ENCODE results near the gene CHRM4. TPM values are rescaled to one million over a fixed set of nuclear protein-coding genes. Genes with fewer than 3 reads are reported as not detected.
A peak's percentile ranks its signal among the peaks of the same experiment; 100 is the strongest.

The CHRM4 gene
- total RNA-seq (2014; rRNA removed; shearing (Covaris generic)) = 0.81 and 0.97 TPM in 2 replicates

DNA sequence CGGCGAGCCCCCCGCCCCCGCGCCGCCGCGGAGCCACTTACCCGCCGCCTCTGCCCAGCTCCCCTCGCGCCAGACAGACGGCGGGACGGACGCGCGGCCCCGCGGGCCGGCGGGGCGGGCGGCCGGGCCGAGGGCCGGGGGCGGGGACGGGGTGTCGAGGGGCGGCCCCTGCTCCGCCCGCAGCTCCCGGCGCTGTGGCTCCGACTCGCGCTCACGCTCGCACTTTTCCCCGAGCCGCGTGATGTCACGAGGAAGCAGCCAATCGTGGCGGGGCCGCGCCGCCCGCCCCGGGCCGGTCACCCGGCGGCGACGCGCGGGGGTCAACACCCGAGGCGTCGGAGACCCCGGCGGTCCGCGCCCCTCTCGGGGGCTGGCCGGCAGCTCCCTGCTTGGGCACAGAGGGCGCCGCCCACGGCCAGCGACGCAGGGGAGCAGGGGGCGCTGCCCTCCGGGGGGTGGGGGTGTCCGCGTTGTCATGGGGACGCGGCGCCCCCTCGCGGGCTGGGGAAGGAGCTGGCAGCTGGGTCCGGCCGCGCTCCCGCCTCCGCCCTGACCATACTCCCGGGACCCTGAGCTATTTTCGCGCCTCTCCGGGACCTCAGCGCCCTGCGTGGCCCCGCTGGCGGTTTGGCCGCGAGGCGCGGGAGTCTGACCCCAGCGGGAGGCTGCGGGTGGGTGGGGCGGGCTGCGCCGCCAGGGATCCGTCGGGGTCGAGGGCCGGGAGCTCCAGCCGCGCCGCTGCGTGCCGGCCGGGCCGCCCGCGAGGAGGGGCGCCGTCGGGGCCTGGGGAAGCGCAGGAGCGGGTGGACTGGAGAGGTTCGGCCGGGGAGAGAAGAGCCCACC lies at the start of gene CHRM4:
CHRM4 (minus strand) TSS at position 199 of the 843 bp plus-strand sequence. CDS start 5,219 bp downstream, outside the sequence.
- H3K4me3 ChIP-seq = peak within 1 kb of the TSS; percentile 85
- H3K36me3 ChIP-seq = no peaks in the 10 kb centered on the region
- DNase-seq = peak; percentile 78 to 79
- H3K27me3 ChIP-seq = no peaks in the 10 kb centered on the region
- no peaks in the 10 kb centered on the region for H3K9me3 ChIP-seq (replicated peaks)
- H3K27ac ChIP-seq = no peak within 1 kb of the TSS
- peaks cover 10% of the 10 kb centered on the region for H3K4me1 ChIP-seq

DNA sequence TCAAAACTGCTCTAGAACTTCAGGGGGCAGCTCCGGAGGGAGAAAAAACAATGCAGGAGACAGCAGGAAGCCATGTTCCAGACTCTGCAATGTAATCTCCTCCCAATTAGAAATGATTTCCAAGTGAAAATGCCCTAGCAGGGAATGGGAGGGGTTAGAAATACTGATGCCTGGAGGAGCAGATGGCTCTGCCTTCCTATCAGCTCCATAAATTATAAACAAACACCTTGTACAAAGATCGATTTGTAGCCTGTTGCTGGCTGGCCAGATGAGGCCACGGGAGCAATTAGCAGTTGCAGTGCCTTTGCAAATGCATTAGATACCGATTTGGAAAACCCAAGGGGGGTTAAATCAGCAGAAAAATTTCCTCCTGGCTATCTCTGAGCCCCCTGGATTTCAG lies 46.6 kb upstream of the CHRM4 start:
- no peak for DNase-seq
- Histone ChIP-seq H3K9me3 (replicated peaks) (no peaks in the 10 kb centered on the region), H3K36me3 (peaks cover 18% of the 10 kb centered on the region), H3K27me3 (no peaks in the 10 kb centered on the region), H3K4me1 (no peaks in the 10 kb centered on the region), H3K27ac (no peak overlapping the region), H3K4me3 (no peak overlapping the region)

DNA sequence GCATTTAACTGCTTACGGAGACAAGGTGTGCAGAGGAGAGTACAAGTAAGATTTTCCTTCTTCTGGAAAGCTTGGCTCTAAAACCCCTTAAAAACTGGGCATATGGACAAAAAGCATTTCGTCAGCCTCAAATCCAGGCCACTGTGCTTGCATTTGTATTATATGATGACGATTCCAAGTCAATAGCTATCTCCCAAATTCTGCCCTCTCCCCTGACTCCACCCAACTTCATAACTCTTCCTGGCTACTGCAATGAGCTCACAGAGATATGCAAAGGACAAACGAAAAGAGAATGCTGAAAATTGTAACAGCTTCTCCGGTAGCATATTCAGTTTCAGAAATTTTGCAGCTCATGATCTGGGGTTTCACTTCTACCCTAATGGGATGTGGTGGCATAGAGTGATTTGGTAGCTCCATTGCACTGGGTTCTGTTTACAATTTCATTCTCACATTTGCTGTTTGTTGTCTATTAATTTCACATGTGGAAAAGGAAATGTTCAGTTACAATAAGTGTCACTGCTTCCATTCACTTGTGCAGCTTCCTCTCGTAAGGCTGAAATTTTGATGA lies 45.6 kb upstream of the CHRM4 start:
- H3K9me3 ChIP-seq (replicated peaks) = no peaks in the 10 kb centered on the region
- peaks cover 15% of the 10 kb centered on the region for H3K36me3 ChIP-seq
- no peak for DNase-seq
- no peaks in the 10 kb centered on the region for H3K4me1 ChIP-seq
- no peaks in the 10 kb centered on the region for H3K27me3 ChIP-seq
- H3K4me3 ChIP-seq = no peak overlapping the region
- no peak overlapping the region for H3K27ac ChIP-seq

DNA sequence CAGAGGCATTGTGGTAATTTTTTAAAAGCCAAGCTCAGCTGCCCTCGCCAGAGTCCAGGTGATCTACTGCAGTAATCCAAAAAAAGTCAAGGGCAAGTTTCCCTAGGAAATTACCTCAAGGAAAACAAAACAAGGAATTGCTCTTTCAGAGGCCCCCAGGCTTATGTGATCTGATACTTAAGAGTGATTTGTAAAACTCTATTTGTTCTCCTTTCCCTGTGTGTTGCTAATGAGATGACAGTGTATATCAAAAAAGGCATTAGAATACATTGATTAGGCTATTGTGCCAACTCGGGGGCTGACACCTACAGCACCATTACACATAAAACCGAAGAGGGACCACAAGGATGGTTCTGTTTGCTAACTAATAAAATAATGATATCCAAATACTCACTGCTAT lies 44.5 kb upstream of the CHRM4 start:
- DNase-seq = no peak
- Histone ChIP-seq H3K36me3 (peaks cover 15% of the 10 kb centered on the region), H3K9me3 (replicated peaks) (no peaks in the 10 kb centered on the region), H3K4me3 (no peak overlapping the region), H3K27me3 (no peaks in the 10 kb centered on the region), H3K4me1 (no peaks in the 10 kb centered on the region), H3K27ac (no peak overlapping the region)

DNA sequence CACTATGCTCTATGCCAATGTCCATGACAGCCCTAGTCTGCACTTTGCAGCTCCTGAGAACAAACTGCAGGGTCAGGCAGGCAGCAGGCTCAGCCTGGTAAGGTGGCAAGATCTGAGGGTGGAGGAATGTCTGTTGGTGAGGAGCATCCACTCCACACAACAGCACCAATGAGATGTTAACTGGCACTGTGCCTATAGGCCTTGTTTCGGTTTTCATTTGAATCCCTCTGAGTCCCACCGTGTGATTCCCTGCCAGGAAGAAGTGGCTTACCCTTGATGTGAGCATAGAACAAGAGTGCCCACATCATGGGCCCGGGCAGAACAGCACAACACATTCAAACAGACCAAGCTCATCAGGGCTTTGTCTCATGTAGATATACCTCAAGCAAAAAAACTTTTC lies 44.1 kb upstream of the CHRM4 start:
- H3K36me3 ChIP-seq = peaks cover 15% of the 10 kb centered on the region
- no peaks in the 10 kb centered on the region for H3K9me3 ChIP-seq (replicated peaks)
- no peak overlapping the region for H3K4me3 ChIP-seq
- H3K27me3 ChIP-seq = no peaks in the 10 kb centered on the region
- no peak for DNase-seq
- no peaks in the 10 kb centered on the region for H3K4me1 ChIP-seq
- no peak overlapping the region for H3K27ac ChIP-seq

DNA sequence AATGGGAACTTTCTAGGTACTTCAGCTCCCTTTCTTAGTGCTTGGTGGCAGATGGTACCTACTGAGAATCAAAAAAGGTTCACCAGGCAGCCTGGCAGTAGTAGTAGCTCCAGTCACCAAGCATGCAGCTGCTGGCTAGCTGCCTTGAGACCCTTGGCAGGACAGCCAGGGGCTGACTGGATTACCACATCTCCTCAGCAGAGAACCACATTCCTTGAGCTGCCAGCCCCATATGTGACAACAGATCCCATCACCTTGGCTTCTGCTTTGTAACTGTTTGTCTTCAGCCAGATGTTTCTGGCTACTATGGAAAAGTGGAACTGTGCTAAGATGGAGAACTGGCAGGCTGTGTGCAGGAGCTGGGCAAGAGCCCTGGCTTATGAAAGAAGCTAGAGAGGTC lies 39.6 kb upstream of the CHRM4 start:
- H3K36me3 ChIP-seq = peaks cover 13% of the 10 kb centered on the region; the same call in 1 of the 2 replicates
- no peak overlapping the region for H3K4me3 ChIP-seq
- H3K4me1 ChIP-seq = no peaks in the 10 kb centered on the region
- no peak overlapping the region for H3K27ac ChIP-seq
- no peak for DNase-seq
- no peaks in the 10 kb centered on the region for H3K9me3 ChIP-seq (replicated peaks)
- no peaks in the 10 kb centered on the region for H3K27me3 ChIP-seq

DNA sequence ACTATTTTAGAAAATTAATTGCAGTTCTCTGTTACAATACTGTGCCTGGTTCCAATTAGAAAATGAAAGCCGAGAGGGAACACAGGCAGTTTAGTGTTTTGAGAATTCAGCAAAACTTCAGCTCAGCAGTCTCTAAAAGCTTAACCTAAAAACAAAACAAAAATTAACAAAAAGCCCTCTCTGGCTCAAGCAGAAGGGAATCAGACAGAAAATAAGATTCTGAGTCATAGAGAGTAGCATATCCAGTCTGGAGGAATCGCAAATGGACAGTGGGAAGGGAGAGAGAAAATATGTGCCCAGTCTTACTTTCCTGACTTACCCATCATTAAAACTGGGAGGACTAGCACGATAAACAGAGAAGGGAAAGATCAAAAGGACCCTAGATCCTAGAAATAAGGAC lies 38.1 kb upstream of the CHRM4 start:
- H3K4me3 ChIP-seq = no peak overlapping the region
- peaks cover 13% of the 10 kb centered on the region; the same call in 1 of the 2 replicates for H3K36me3 ChIP-seq
- no peaks in the 10 kb centered on the region for H3K27me3 ChIP-seq
- H3K27ac ChIP-seq = no peak overlapping the region
- DNase-seq = no peak
- no peaks in the 10 kb centered on the region for H3K4me1 ChIP-seq
- no peaks in the 10 kb centered on the region for H3K9me3 ChIP-seq (replicated peaks)

DNA sequence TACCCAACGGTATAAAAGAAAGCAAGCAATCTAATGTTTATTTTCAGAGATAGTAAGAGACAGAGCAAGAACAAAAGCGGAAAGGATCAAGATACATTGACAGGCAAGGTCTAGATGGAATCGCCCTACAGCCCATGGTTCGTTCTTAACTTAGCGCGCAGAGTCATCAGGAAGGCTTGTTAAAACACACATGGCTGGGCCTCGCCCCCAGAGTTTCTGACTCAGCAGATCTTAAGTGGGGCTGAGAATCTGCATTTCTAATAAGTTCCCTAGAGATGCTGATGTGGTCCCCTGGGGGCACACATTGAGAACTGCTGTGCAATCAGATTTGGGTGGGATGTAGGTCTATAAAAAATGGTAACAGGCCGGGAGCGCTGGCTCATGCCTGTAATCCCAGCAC lies 35.8 kb upstream of the CHRM4 start:
- Histone ChIP-seq H3K4me3 (no peak overlapping the region), H3K27me3 (no peaks in the 10 kb centered on the region), H3K9me3 (replicated peaks) (no peaks in the 10 kb centered on the region), H3K27ac (no peak overlapping the region), H3K36me3 (peaks cover 5% of the 10 kb centered on the region), H3K4me1 (no peaks in the 10 kb centered on the region)
- no peak for DNase-seq

DNA sequence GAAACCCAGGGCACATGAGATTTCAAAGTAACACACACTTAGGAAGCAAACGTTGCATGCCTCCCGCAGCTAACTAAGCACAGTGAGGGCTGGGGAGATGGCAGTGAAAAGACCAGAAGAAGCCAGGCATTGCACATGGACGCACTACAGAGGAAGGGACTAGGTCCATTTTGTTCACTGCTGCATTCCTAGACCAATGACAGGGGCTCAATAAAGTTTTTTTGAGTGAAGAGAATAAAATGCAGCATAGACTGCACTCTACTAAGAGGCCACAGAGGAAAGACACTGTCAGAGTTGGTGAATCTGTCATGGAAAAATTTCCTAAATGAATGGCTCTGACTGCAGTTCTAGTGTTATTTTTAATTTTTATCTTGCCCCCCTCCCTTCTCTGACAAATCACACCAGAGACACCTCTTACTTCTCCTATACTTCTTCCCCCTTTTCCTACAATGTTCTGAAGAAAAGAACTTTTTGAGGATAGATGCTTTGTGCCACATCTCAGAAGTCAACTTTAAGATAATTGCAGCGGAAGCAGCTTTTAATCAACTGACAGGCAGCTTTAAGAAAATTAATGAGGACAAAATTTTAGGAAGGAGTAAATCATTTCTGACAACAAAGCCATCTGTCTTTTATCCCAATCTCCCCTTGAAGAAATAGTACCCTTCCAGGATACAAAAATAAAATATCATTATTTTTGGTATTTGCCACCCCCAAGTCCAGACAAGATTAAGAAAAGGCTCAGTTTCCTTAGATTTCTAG lies 34.8 kb upstream of the CHRM4 start:
- H3K27me3 ChIP-seq = no peaks in the 10 kb centered on the region
- peaks cover 8% of the 10 kb centered on the region for H3K36me3 ChIP-seq
- no peaks in the 10 kb centered on the region for H3K9me3 ChIP-seq (replicated peaks)
- no peak for DNase-seq
- H3K4me3 ChIP-seq = no peak overlapping the region
- no peaks in the 10 kb centered on the region for H3K4me1 ChIP-seq
- H3K27ac ChIP-seq = no peak overlapping the region

DNA sequence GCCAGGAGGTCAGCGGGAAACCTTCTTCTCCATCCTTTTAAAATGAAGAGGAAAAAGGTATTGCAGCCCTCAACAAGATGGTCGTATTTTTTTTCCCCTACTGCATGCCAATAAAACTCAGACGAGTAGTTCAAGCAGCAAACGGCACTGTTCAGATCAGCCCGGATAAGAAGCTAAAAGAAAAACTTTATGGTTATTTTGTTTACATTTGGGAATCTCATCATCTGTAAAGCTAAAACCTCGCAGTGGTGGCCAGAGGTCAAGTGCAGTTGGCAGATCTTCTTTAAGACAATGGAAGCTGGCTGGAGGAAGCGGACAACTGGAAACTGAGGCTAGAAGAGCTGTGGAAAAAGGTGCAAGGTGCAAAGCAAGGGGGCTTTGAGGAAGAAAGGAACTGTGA lies 31.0 kb upstream of the CHRM4 start:
- no peaks in the 10 kb centered on the region for H3K4me1 ChIP-seq
- H3K9me3 ChIP-seq (replicated peaks) = no peaks in the 10 kb centered on the region
- no peak overlapping the region for H3K27ac ChIP-seq
- no peak for DNase-seq
- no peaks in the 10 kb centered on the region for H3K27me3 ChIP-seq
- peaks cover 8% of the 10 kb centered on the region for H3K36me3 ChIP-seq
- H3K4me3 ChIP-seq = no peak overlapping the region

DNA sequence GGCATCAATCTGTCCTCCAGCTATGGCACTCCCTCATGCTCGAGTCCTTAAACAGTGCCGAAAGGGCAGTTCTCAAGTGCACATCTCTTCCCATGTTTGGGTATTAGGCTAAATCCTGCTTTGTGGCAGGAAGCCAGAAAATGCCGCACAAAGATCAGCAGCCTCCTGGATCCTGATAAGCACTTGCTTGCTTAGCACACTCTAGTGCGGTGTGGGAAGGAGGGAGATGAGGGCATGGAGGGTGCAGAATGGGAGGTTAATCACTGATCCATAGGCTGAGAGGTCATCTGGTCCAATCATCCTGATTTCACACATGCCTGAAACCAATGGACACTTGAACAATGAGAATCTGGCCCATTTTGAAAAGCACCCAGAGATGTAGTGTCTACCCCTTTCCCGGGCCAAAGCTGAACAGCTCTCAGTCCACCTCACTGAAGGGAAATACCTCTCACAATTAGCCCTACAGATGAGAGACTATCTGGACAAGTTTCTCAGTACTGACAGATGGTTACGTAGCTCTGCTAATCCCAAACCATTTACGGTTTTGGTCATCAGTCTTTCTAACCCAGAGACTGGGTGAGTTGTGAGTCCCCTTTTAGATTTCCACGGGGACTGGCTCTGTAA lies 29.8 kb upstream of the CHRM4 start:
- no peaks in the 10 kb centered on the region for H3K27me3 ChIP-seq
- no peak overlapping the region for H3K27ac ChIP-seq
- no peak for DNase-seq
- H3K4me1 ChIP-seq = no peaks in the 10 kb centered on the region
- H3K9me3 ChIP-seq (replicated peaks) = no peaks in the 10 kb centered on the region
- H3K4me3 ChIP-seq = no peak overlapping the region
- H3K36me3 ChIP-seq = peaks cover 9% of the 10 kb centered on the region

DNA sequence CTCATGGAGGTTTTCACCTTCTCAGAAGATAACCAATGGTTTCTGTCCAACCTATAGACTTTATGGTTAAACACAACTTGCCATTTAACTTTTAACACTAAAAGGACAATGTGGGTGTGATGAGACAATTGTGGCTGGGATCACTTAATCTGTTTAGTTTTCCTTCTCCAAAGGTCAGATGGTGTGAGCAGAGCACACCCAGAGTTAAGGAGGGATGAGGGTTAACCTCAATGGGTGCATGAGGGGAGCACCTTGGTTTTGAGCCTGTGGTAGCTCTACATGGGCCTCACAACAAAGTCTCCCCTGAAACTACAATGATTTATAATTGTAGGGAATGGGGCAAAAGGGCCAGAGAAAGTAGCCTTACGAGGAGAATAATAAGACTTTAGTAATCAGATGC lies 28.9 kb upstream of the CHRM4 start:
- no peak overlapping the region for H3K4me3 ChIP-seq
- DNase-seq = no peak

DNA sequence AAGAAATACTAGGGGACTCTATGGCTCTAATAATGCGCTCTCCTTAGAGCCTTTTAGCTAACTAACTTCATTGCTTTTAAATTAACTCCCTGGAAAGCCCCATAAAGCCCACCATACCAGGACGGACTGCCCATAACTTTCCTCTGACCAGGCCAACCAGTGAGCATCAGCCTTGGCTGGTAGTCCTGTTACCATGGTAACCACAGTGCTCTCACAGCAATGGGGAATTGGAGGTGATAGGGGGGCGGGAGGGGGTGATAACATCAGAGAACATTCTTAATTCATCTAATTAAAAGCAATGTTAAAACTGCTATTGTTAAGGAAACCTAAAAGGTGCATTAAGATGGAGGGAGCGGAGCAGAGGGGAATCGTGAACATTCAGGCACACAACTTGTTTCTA lies 27.2 kb upstream of the CHRM4 start:
- H3K36me3 ChIP-seq = peaks cover 17% of the 10 kb centered on the region
- no peak overlapping the region for H3K4me3 ChIP-seq
- H3K27me3 ChIP-seq = no peaks in the 10 kb centered on the region
- H3K27ac ChIP-seq = no peak overlapping the region
- no peak for DNase-seq
- no peaks in the 10 kb centered on the region for H3K4me1 ChIP-seq
- H3K9me3 ChIP-seq (replicated peaks) = no peaks in the 10 kb centered on the region

More for the DNA sequence above, 28.9 kb upstream of the CHRM4 start:
- Histone ChIP-seq H3K27me3 (no peaks in the 10 kb centered on the region), H3K36me3 (peaks cover 9% of the 10 kb centered on the region), H3K4me1 (no peaks in the 10 kb centered on the region), H3K9me3 (replicated peaks) (no peaks in the 10 kb centered on the region), H3K27ac (no peak overlapping the region)

DNA sequence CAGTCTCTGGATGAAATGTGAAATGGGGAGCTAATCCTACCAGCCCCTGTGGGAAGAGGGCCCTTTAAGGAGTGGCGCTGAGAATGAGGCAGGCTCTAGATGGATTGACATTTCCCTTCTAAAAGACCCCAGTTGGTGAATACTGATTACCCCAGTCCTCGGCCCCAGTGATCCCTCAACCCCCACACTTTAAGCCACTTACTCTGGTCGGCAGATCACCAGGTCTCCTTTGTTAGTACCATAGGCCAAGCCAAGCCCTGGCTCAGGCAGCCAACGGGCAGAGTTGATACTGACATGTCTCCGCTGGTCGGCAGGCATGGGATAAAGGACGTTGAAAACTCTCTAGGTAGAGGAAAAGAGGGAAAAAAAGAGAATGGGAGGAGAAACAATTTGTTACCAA lies 26.1 kb upstream of the CHRM4 start:
- DNase-seq = no peak
- H3K36me3 ChIP-seq = peaks cover 17% of the 10 kb centered on the region
- H3K27me3 ChIP-seq = no peaks in the 10 kb centered on the region
- H3K9me3 ChIP-seq (replicated peaks) = no peaks in the 10 kb centered on the region
- no peak overlapping the region for H3K4me3 ChIP-seq
- no peak overlapping the region for H3K27ac ChIP-seq
- no peaks in the 10 kb centered on the region for H3K4me1 ChIP-seq

DNA sequence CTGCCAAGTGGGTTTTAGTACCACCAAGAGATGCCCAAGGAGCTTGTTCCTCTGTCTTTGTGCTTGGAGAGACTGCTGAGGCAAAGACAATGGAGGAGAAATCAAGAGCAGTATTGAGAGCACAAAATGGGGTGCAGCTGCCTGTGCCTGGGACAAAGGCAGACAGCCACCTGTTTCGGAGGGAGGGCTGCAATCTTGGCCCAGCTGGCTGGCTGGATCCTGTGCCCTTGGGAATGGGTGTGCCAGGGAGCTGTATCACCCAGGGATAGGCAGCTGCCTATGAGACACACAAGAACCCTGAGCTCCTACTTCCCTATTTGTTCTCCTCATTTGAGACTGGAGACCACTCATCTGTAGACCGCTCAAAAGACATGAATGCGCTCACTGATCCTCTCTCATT lies 23.3 kb upstream of the CHRM4 start:
- DNase-seq = peak in 1 of 2 experiments; percentile 29

More for the DNA sequence above, 23.3 kb upstream of the CHRM4 start:
- H3K4me3 ChIP-seq = no peak overlapping the region
- H3K27ac ChIP-seq = peak overlapping the region; percentile 19; the same call in 1 of the 2 replicates
- H3K9me3 ChIP-seq (replicated peaks) = no peaks in the 10 kb centered on the region
- H3K27me3 ChIP-seq = no peaks in the 10 kb centered on the region
- H3K4me1 ChIP-seq = no peaks in the 10 kb centered on the region
- H3K36me3 ChIP-seq = peaks cover 13% of the 10 kb centered on the region
